ENCODE data around the gene MUC3A. TPM values are rescaled to one million over a fixed set of nuclear protein-coding genes. Genes with fewer than 3 reads are reported as not detected.

Gene MUC3A
- total and polyA plus RNA-seq, 2 experiments from 2014 or later = 4.9 to 9.4 TPM

DNA sequence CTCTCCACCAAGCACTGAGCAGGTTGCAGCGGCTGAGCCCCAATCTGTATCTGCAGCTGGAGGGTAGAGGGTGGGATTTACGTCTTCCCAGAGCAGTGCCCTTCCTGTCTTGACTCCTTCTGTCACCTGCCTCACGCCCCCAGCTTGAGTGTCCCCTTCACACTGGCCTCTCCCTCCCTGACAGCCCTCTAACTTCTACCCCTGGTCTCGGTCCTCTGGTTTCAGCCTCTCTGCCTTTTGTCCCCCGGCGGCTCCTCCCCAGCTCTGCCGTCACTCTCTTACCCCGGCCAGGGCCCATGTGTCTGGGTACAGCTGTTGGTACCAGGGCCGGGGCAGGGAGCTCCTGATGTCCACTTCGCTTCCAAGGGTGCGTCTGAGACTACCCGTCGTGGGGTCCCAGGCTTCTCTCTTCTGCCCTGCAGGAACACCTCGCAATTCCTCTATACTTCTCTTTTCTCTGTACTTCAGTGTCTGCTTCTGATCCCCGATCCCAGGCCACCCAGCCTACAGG is 654 bp downstream of the MUC3A start:
- H3K36me3 ChIP-seq (replicated peaks; ENCODE audit: insufficient read depth, low read depth) = no peaks in the 10 kb centered on the region
- no peaks in the 10 kb centered on the region for H3K79me2 ChIP-seq
- H3K27me3 ChIP-seq = no peaks in the 10 kb centered on the region
- H3K9me3 ChIP-seq (ENCODE audit: low read depth) = no peaks in the 10 kb centered on the region
- 63% methylated on average over 15 of the region's 15 CpGs for WGBS (ENCODE audit: low lambda C conversion rate, missing lambda C conversion rate)
- H3K4me1 ChIP-seq (ENCODE audit: insufficient read depth) = no peaks in the 10 kb centered on the region
- H2AFZ ChIP-seq = no peak overlapping the region
- H3K4me3 ChIP-seq = no peak overlapping the region
- TF ChIP-seq, protein P1, sequence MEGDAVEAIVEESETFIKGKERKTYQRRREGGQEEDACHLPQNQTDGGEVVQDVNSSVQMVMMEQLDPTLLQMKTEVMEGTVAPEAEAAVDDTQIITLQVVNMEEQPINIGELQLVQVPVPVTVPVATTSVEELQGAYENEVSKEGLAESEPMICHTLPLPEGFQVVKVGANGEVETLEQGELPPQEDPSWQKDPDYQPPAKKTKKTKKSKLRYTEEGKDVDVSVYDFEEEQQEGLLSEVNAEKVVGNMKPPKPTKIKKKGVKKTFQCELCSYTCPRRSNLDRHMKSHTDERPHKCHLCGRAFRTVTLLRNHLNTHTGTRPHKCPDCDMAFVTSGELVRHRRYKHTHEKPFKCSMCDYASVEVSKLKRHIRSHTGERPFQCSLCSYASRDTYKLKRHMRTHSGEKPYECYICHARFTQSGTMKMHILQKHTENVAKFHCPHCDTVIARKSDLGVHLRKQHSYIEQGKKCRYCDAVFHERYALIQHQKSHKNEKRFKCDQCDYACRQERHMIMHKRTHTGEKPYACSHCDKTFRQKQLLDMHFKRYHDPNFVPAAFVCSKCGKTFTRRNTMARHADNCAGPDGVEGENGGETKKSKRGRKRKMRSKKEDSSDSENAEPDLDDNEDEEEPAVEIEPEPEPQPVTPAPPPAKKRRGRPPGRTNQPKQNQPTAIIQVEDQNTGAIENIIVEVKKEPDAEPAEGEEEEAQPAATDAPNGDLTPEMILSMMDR (IDR thresholded peaks at IDR 0.05; ENCODE audit: poor library complexity) = no peak
- TF ChIP-seq EZH2 (IDR thresholded peaks at IDR 0.05; ENCODE audit: borderline replicate concordance) = no peak
- no peak for TF ChIP-seq EZH2phosphoT487 (IDR thresholded peaks at IDR 0.05; ENCODE audit: low read depth, severe bottlenecking, unreplicated experiment)
- no peak for DNase-seq (ENCODE audit: low spot score)
- no peaks in the 10 kb centered on the region for H4K20me1 ChIP-seq (ENCODE audit: insufficient read depth, poor library complexity, severe bottlenecking)
- H3K27ac ChIP-seq = no peak overlapping the region
- peak overlapping the region; percentile 73 for H3K4me2 ChIP-seq
- no peaks in the 10 kb centered on the region for H3K9me2 ChIP-seq (replicated peaks; ENCODE audit: insufficient read depth)

- Histone ChIP-seq H4K20me1 (ENCODE audit: insufficient read depth, poor library complexity, severe bottlenecking) (no peaks in the 10 kb centered on the region), H3K27me3 (no peaks in the 10 kb centered on the region), H3K4me1 (ENCODE audit: insufficient read depth) (no peaks in the 10 kb centered on the region), H3K4me3 (no peak overlapping the region), H2AFZ (no peak overlapping the region), H3K79me2 (no peaks in the 10 kb centered on the region), H3K9me2 (replicated peaks; ENCODE audit: insufficient read depth) (no peaks in the 10 kb centered on the region), H3K27ac (no peak overlapping the region), H3K4me2 (no peak overlapping the region), H3K9me3 (ENCODE audit: low read depth) (no peaks in the 10 kb centered on the region), H3K36me3 (replicated peaks; ENCODE audit: insufficient read depth, low read depth) (no peaks in the 10 kb centered on the region)
- 39% methylated on average over 5 of the region's 6 CpGs for WGBS (ENCODE audit: low lambda C conversion rate, missing lambda C conversion rate)
- DNase-seq (ENCODE audit: low spot score) = no peak
- TF ChIP-seq, protein P1 (IDR thresholded peaks at IDR 0.05; ENCODE audit: poor library complexity) = no peak
- TF ChIP-seq EZH2 (IDR thresholded peaks at IDR 0.05; ENCODE audit: borderline replicate concordance) (no peak), EZH2phosphoT487 (IDR thresholded peaks at IDR 0.05; ENCODE audit: low read depth, severe bottlenecking, unreplicated experiment) (no peak)
These were observed 1.8 kb downstream of the MUC3A start for GRCh38 chr7:100951172-100951571.

DNA sequence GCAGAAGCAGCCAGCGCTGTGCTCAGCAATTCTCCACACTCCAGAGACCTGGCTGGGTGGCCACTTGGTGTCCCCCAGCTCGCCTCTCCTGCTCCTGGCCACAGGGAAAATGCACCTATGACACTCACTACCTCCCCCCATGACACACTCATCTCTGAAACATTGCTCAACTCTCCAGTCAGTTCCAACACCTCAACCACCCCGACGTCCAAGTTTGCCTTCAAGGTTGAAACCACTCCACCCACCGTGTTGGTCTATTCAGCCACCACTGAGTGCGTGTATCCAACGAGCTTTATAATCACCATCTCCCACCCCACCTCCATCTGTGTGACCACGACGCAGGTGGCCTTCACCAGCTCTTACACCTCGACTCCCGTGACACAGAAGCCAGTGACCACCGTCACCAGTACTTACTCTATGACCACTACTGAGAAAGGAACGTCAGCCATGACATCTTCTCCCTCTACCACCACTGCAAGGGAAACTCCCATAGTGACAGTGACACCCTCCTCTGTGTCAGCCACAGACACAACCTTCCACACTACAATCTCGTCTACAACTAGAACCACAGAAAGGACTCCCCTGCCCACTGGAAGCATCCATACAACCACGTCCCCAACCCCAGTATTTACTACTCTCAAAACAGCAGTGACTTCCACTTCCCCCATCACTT is 2.7 kb downstream of the MUC3A start:
- WGBS (ENCODE audit: low lambda C conversion rate, missing lambda C conversion rate) = 75% methylated on average over 15 of the region's 15 CpGs

More for the DNA sequence above, 2.7 kb downstream of the MUC3A start:
- Histone ChIP-seq H3K79me2 (no peaks in the 10 kb centered on the region), H3K4me3 (no peak overlapping the region), H3K9me3 (ENCODE audit: low read depth) (no peaks in the 10 kb centered on the region), H3K4me2 (no peak overlapping the region), H4K20me1 (ENCODE audit: insufficient read depth, poor library complexity, severe bottlenecking) (no peaks in the 10 kb centered on the region), H3K4me1 (ENCODE audit: insufficient read depth) (no peaks in the 10 kb centered on the region), H3K27ac (no peak overlapping the region), H3K36me3 (replicated peaks; ENCODE audit: insufficient read depth, low read depth) (no peaks in the 10 kb centered on the region), H2AFZ (no peak overlapping the region), H3K27me3 (no peaks in the 10 kb centered on the region), H3K9me2 (replicated peaks; ENCODE audit: insufficient read depth) (no peaks in the 10 kb centered on the region)
- DNase-seq (ENCODE audit: low spot score) = no peak
- TF ChIP-seq, protein P1 (IDR thresholded peaks at IDR 0.05; ENCODE audit: poor library complexity) = no peak
- TF ChIP-seq EZH2 (IDR thresholded peaks at IDR 0.05; ENCODE audit: borderline replicate concordance) (no peak), EZH2phosphoT487 (IDR thresholded peaks at IDR 0.05; ENCODE audit: low read depth, severe bottlenecking, unreplicated experiment) (no peak)
